Stimulated activated CD4-positive, alpha-beta T cell treated with anti-CD3 and anti-CD28 coated beads, Interleukin-1b, Interleukin-23, amount 100 ng/mL, for 24 hours (primary cell): ENCODE results near the gene S100A1.
"Not testable (repeated sequence)": the region's sequence is repeated elsewhere in the genome, so short reads cannot be mapped to it uniquely, and the experiment has no call there.

ENCODE experiments used
- DNase-seq, 4 experiments: peaks; one replicate each; pipeline ENCODE4 v3.0.0-alpha.2; 2020; ENCODE audit warnings: low read depth in 4 of 4, low spot score in 1 of 4

The S100A1 gene

DNA sequence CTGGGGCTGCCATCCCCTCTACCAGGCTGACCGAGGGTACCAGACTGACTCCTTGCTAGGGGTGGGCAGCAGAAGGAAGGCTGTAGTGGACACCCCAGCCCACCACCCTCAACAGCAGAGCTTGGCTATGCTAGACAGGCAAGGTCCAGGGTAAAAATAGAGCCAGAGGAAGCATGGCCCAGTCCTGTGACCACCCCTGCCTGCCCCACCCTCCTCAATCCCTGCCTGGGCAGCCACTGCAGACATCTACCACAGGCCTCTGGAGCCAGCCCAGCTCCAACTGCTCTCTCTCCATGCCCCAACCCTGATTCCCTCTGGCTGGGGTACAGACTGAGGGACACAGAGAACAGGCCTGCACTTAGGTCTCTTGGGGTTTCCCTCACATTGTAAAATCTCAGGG lies 1.7 kb downstream of the S100A1 start:
- no peak for DNase-seq

DNA sequence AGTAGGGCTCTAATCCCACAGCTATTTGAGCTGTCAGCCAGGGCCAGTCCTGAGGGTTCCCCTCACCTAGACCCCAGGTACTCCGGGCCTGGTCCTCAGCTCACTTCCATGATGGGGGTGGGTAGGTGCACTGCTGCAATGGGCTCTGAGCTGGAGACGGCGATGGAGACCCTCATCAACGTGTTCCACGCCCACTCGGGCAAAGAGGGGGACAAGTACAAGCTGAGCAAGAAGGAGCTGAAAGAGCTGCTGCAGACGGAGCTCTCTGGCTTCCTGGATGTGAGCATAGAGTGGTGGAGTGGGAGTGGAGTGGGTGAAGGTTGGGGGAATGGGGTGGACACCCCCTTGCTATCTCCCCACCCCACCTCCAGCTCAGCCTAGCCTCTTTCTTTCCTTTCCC lies 2.1 kb downstream of the S100A1 start:
- no peak for DNase-seq

DNA sequence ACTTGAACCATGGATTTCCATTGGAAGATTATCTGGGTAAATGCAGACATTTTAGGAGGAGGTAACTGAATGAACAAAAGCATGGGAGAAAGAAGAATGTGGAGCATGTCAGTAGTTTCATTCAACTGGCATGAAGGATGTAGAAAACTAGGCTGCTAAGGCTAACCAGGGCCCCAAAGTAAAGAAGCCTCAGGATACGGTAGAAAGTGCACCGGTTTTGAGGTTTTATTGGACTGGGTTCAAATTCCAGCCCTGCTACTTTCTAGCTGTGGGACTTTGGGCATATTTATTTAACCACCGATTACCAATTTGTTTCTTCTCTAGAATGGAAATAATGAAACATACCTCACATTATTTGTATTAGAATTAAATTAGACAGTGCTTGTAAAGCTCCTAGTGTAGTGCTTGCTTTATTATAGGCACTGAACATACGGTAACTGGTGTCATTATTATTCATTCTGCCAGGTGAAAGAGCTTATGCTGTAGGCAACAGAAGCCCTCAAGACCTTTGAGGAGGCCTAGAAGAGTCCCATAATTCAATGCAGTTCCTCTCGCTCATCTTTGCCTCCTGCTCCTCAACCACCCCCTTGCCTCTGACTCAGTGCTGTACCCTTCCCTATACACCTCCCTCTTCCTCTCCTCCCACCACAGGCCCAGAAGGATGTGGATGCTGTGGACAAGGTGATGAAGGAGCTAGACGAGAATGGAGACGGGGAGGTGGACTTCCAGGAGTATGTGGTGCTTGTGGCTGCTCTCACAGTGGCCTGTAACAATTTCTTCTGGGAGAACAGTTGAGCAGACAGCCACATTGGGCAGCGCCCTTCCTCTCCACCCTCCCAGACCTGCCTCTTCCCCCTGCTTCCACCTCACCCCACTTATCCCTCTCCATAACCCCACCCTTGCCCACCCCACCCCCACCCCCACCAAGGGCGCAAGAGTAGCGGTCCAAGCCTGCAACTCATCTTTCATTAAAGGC lies 3.1 kb downstream of the S100A1 start:
- no peak for DNase-seq

DNA sequence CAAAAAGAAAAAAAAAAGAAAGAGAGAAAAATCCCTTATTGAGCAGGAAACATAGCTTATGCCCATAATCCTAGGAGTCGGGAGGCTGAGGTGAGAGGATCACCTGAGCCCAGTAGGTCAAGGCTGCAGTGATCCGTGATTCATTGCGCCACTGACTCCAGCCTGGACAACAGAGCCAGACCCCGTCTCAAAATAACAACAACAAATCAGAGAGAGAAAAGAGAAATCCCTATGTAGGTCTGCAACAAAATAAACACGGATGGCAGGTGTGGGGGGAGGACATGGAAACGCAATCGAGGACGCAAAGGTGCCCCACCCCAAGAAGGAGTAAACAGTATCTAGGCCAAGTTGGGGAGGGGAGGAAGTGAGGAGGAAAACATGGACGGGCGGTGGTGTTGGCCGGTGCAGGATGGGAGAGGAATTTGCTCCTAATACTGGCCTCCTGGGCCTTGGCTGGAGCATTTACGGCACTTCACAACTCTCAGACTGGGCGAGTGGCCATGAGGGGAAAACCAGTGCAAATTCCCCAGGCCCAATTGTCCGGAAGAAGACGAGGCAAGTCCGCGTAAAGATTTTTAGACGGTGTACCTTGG lies 5.0 kb downstream of the S100A1 start:
- DNase-seq: no peak

DNA sequence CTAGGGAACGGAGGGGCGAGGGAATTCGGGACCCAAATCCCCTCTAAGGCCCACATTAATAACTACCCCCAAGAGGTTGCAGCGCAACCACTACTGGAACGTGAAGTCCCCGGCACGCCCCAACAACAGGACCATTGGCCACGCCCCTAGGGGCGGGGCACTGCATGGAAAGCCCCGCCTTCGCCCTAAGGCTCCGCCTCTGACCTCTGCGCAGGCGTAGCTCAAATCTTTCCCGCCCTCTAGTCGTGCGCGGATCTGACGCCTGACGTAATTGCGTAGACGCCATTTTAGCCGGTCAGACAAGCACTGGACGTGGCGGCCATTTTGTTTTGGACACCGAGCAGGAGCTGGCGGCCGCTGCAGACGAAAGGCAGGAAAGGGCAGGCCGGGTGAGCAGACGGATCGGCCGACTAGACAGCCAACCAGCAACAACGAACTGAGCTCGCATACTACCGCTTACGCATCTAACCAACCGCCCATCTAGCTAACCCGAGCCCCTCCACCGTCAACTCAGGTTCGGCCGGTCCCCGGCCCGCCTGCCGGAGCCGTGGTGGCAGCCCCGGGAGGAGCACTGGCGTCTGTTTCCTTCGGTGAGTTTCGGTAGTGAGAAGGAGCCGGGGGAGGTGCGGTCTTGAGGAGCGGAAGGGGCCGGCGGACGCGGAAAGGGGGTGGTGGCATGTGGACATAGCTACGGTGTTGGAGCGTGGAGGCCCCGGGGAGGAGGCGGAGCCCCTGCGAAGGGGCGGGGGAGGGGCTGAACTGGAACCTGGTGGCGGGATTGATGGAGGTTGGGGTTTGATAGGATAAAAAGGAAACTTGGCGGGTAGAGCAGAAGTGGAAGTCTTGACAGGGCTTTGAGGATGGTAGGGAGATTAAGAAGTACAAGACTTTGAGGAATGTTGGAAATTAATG lies 5.8 kb downstream of the S100A1 start, which contains the start of gene CHTOP:
Gene CHTOP (plus strand): TSS at position 313 of the 912 bp plus-strand sequence. CDS start 2,523 bp downstream, outside the sequence.
- peak; percentile 92 to 95 (median 94) for DNase-seq

DNA sequence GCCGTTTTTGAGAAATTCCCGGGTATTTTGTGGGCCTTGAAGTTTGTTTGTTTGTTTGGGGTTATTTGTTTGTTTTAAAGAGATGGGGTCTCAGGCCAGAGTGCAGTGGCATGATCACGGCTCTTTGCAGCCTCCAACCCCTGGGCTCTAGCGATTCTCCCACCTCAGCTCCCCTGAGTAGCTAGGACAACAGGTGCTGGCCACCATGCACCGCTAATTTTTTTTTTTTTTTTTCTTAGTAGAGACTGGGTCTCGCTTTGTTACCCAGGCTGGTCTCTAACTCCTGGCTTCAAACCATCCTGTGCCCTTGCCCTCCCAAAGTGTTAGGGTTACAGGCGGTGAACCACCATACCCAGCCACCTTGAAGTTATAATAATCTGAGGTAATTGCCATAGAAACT lies 7.6 kb downstream of the S100A1 start:
- DNase-seq: no peak

DNA sequence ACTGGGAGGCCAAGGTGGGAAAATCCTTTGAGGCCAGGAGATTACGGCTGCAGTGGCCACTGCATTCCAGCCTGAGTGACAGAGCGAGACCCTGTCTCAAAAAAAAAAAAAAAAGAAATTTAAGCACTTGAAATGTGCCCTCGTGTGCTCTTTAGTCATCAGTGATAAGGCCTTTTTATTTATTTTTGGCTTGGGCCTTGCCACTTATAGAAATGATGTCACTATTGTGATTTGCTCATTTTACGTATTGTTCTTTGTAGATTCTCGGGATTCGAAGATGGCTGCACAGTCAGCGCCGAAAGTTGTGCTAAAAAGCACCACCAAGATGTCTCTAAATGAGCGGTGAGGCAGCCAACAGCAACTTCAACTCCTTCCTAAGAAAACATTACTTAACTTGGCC lies 8.1 kb downstream of the S100A1 start:
- DNase-seq: no peak

DNA sequence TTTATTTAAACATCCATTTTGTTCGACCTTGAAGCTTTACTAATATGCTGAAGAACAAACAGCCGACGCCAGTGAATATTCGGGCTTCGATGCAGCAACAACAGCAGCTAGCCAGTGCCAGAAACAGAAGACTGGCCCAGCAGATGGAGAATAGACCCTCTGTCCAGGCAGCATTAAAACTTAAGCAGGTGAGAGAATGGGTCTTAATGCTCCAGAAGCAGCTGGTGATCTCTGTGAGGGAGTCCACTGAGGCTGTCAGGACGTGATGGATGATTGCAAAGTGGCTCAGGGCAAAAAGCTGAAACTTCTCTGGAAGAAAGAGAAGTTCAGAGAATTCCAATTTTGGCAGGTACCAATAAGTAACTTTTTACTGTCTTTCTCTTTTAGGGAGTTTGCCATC lies 10.0 kb downstream of the S100A1 start:
- no peak for DNase-seq

DNA sequence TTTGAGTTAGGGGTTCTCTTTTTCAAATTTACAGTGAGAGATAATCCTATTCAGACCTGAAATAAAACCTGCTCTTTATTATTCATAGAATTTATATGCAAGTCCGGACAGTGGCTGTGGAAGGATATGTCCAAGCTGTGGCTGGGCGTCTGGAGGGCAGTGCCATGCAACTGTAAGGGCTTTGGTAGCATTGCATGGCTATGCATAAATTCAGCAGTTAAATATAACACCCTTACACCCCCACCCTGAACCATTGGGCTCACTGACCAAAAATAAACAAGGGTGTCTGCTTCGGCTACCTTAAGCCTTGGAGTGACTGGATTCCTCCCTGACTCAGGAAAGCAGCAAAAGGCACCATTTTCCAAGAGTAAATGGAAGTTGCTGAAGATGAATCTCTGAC lies 11.0 kb downstream of the S100A1 start:
- no peak for DNase-seq

DNA sequence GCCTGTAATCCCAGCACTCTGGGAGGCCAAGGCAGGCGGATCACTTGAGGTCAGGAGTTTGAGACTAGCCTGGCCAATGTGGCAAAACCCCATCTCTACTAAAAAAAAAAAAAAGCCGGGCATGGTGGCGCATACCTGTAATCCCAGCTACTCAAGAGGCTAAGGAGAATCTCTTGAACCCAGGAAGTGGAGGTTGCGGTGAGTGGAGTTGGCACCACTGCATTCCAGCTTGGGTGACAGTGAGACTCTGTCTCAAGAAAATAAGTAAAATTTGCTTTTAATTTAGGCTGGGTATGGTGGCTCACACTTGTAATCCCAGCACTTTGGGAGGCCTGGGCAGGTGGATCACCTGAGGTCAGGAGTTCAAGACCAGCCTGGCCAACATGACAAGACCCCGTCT lies 12.0 kb downstream of the S100A1 start:
- not testable (repeated sequence) for DNase-seq

DNA sequence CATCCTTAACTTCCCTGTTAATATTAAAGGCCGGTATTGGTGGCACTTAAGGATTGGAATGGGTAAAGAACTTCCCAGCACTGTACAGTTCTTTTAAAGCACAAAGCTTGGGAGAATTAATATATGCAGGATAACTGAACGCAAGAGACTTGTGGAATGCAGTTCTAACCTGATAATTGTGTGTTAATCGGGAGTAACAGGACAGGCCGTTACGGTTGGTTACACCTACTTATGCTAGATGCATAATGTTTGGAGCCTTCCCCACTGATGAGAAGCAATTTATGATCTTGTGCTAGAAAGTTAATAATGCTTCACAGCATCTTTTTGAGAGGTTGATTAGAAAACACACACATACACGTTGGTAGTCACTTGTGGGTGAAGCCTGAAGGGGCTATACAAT lies 12.6 kb downstream of the S100A1 start:
- no peak for DNase-seq

DNA sequence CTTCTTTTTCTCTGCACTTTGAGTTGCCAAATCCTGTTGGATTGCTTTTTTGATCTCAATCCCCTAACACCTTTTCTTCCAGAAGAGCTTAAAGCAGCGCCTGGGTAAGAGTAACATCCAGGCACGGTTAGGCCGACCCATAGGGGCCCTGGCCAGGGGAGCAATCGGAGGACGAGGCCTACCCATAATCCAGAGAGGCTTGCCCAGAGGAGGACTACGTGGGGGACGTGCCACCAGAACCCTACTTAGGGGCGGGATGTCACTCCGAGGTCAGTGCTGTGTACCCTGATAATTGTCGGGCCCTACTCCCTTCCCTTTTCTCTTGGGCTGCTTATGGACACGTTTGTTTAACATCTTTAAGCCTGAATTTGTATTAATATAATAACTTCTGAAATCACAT lies 13.9 kb downstream of the S100A1 start:
- no peak for DNase-seq

DNA sequence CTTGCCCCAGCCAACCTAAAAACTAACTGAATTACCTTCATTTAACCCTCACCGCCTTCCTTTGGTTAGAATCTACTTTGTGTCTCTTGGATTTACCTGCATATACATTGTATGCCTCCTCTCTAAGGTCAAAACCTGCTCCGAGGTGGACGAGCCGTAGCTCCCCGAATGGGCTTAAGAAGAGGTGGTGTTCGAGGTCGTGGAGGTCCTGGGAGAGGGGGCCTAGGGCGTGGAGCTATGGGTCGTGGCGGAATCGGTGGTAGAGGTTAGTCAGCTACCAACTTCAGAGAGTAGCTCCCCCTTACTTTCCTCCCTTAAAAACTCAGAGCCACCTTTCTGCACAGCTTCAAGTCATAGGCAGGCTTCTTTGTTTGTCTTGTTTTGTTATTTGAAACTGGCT lies 14.9 kb downstream of the S100A1 start:
- DNase-seq: no peak

DNA sequence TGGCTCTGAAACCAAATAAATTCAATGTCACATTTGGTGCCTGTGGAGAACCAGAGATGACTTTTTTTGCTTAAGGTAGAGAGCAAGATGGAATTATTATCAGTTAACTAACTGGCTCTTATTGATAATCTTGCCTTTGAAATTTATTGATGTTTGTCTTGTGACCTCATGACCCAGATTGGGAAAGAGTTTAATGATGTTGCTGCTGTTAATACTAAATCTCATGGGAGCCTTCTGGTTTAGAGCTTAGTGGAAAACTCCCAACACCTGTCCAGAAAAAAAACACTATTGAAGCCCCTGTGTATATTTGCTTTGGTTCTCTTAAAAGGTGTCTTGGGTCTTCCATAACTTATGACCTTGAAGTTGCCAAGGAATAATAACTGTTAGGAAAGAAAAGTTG lies 15.6 kb downstream of the S100A1 start:
- DNase-seq: no peak

DNA sequence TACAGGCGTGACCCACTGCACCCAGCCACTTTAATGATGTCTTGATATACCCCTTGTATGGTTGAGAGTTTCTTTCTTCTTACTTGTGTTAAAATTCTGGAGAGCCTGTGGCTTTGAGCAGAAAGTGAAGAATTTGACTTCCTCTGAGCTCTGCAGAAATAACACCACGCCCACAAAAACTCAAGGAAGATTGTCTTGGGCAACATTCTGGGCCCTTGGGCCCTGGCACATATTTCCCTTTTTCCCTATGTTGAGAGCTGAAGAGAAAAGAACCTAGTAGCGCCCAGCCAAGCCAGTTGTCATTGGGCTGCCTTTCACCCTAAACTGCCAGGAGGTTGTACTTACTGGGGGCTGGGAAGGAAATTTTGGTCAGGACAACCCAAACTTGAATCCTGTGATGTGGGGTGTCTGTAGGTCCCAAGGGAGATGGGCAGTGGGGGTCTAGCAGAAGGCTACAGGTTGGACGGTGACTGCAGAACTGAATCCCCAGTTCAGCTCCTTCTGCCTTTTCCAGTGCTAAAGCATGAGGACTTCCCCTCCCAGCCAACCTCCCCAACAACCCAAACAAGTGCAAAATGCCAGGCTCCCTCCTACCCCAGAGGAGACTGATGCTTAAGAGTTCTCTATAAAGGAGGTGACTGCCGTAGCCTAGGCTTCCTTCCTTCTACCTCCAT lies 18.6 kb downstream of the S100A1 start:
- no peak for DNase-seq

DNA sequence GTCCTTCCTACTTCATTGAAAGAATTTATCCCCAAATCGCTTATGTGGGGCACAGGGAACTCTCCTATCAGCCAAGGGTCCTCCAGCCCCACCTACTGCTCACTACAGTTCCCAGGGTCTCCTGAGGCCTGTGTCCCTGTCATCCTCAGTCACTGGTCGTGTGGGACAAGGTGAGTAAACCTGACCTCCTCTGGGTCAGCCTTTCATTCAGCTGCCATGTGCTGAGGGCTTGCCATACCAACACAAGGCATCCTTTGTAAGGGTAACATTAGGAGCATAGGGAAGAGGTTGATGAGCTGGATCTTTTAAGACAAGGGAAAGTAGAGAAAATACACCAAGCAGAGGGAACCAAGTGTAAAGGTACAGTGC lies 19.1 kb downstream of the S100A1 start:
- no peak for DNase-seq

DNA sequence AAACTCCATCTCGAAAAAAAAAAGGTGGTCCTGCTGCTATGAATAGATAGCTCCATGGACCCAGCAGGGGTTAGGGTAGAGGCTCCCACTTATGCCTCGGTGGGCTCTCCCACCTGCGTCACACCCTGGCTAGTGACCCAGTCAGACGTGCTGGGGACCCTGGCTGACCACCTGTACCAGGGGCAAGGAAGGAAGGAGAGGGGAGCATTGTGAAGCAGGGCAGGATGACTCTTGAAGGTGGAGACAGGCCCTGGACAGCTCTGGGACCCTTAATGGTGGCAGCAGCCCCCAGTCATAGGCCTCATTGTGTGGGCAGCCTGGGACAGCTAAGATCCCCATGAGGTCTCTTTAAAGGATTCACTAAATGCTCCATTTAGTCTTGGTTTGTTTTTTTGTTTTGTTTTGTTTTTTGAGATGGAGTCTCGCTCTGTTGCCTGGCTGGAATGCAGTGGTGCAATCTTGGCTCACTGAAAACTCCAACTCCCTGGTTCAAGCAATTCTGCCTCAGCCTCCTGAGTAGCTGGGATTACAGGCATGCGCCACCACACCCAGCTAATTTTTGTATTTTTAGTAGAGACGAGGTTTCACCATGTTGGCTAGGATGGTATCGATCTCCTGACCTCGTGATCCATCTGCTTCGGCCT lies 19.9 kb downstream of the S100A1 start:
- DNase-seq: no peak

DNA sequence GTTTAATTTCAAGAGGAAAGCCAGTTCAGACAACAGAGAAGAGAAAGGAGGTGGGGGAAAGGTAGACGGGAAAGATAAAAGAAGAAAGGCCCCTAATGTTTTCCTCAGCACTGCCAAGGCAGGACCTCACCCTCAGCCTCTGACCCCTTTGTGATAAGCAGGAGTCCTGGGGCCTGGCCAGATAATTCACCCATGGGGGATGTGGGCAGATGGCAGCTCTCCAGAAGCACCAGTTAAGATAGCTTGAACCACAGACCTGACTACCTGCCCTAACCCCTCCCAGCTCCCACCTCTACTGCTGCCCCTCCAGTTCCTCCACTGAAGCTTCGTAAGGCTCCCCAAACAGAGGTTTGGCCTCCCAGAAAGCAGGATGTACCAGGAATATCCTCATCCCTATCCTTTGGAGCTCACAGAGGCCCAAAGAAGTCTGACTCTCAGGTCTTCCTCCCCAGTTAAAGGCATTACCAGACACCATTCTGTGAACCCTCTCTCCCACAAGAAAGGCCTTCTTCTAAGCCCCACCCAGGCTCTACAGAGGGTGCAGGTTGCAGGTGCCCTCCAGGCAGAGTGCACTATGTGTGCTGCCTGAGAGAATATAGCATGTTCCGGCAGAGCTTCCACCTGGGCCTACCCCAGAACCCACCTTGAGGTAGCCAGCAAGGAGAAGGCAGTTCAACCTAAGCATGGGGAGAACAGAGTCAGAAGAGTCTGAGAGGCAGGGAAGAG lies 21.1 kb downstream of the S100A1 start:
- DNase-seq: no peak

DNA sequence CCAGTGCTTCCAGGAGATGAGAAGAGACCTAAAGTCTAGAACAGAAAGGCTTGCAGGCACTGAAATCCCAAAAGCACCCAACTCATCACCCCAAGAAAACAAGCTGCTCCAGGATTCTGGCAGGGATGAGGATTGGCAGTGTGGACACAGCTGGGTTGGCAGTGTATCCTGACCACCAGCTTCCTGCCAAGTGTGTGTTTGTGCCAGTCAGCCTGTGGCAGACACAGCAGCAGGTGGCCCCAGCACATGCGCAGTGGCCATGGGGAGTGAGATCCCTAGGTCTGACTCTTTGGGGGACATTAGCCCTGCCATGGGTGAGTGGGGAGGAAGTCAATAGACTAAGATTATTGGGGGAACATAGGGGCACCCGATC lies 21.6 kb downstream of the S100A1 start:
- no peak for DNase-seq

DNA sequence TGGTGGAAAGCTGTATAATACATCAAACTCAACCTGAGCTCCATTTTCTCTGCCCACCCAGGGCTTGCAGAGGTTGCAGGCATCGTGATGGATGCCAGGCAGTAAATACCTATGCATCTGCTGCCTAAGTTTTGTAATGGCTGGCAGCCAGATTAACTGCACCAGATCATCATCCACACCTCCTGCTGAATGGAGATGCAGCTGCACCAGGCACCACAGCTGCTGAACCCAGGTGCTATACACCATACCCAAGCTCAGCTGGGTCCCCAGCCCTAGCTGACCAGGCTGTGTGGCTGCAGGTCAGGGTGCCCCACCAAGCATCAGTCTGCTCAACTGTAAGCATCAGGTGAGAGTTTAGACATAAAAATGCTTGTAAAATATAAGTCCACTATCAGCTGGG lies 23.5 kb downstream of the S100A1 start:
- no peak for DNase-seq
